Measurements from ENCODE around the gene HP1BP3.
A peak's percentile ranks its signal among the peaks of the same experiment; 100 is the strongest.

The HP1BP3 gene

GRCh38 chr1:20697563-20697962, 89.5 kb downstream of the HP1BP3 start:
- no peak overlapping the region for H3K27ac ChIP-seq
- H3K9ac ChIP-seq: no peak overlapping the region
- H3K79me2 ChIP-seq (ENCODE audit: insufficient read depth, low read depth): no peaks in the 10 kb centered on the region
- no peaks in the 10 kb centered on the region for H3K4me1 ChIP-seq (ENCODE audit: low read depth, poor library complexity, severe bottlenecking)
- no peaks in the 10 kb centered on the region for H3K36me3 ChIP-seq (ENCODE audit: insufficient read depth)
- H2AFZ ChIP-seq (ENCODE audit: low read depth): no peak overlapping the region; the same call in 1 of the 2 replicates
- TF ChIP-seq CTCF (conservative IDR thresholded peaks at IDR 0.05; ENCODE audit: low read depth, low read length): no peak
- no peak overlapping the region for H3K4me2 ChIP-seq
- H3K27me3 ChIP-seq (ENCODE audit: insufficient read depth, low read depth): peaks cover 8% of the 10 kb centered on the region; the same call in 1 of the 2 replicates
- no peak overlapping the region for H3K4me3 ChIP-seq (IDR thresholded peaks at IDR 0.05; ENCODE audit: insufficient read depth, low read depth, low read length)
- H4K20me1 ChIP-seq (ENCODE audit: insufficient read depth): no peaks in the 10 kb centered on the region

DNA sequence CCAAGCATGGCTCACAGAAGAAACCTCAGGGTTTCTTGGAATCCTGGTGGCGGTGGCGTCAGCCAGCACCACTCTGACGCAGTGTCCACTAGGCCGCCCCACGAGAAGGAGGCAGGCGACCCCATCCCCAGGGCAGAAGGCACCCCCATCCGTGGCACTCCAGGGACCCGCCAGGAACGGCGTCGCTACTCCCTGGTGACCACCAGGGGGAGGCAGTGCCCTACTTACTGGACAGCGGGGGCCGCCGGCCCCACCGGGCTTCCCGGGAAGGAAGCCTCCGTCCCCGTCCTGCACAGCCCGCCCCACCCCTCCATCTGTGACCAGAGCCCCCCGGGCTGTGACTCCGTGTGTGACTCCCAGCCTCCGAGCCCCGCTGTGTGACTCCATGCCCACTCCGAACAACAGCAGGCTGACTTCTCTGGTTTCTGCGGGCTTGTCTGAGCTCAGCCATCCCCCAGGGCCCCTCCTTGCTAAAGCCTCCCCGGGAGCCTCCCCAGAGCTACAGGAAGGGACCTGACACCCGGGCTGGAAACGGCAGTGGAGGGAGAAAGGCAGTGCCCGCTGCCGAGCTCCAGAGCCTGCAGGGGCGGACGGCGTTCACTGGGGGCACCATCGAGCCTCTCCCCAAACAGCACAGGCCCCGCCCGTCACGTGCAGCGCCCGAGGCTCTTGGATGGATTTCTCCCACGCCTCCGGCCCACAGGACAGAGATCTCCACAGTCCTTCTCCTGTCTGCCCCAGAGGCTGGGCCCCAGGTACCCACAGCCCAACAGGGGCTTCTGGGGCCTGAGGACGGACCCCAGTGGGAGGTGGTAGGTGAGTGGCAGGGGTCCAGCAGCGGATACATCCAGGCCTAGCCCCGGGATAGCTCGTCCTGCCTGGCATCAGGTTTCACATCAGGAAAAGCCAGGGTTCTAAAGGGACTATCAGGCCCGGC, 90.4 kb downstream of the HP1BP3 start:
- Histone ChIP-seq H3K4me1 (ENCODE audit: low read depth, poor library complexity, severe bottlenecking) (no peaks in the 10 kb centered on the region), H2AFZ (ENCODE audit: low read depth) (peak overlapping the region; percentile 100), H3K27ac (no peak overlapping the region), H4K20me1 (ENCODE audit: insufficient read depth) (no peaks in the 10 kb centered on the region), H3K27me3 (ENCODE audit: insufficient read depth, low read depth) (peaks cover 14% of the 10 kb centered on the region; the same call in 1 of the 2 replicates), H3K36me3 (ENCODE audit: insufficient read depth) (no peaks in the 10 kb centered on the region), H3K4me2 (peak overlapping the region; percentile 94), H3K4me3 (IDR thresholded peaks at IDR 0.05; ENCODE audit: insufficient read depth, low read depth, low read length) (peak overlapping the region; percentile 85), H3K79me2 (ENCODE audit: insufficient read depth, low read depth) (no peaks in the 10 kb centered on the region), H3K9ac (peak overlapping the region; percentile 63; the same call in 1 of the 2 replicates)
- peak; percentile 93 for TF ChIP-seq CTCF (conservative IDR thresholded peaks at IDR 0.05; ENCODE audit: low read depth, low read length)

DNA sequence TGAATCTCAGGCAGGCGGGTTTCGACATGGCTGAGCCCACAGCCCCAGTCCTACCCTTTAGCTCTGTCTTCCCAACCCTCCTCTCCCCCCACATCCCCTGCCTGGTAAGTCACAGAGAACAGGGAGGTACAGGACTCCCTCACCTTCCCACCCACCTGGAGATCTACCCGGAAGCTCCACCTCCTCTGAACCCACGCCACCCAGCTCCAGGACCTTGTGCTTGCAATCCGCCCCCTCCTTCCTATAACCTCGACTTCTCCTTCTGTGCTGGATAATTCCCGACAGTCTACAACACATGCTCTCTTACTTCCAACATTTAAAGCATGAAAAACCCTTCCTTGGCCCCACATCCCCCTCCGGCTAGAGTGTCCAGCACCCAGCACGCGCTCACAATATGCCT, 91.6 kb downstream of the HP1BP3 start:
- Histone ChIP-seq H3K27me3 (ENCODE audit: insufficient read depth, low read depth) (peaks cover 14% of the 10 kb centered on the region; the same call in 1 of the 2 replicates), H3K9ac (no peak overlapping the region), H3K4me1 (ENCODE audit: low read depth, poor library complexity, severe bottlenecking) (no peaks in the 10 kb centered on the region), H2AFZ (ENCODE audit: low read depth) (no peak overlapping the region), H3K79me2 (ENCODE audit: insufficient read depth, low read depth) (no peaks in the 10 kb centered on the region), H3K4me2 (no peak overlapping the region), H3K36me3 (ENCODE audit: insufficient read depth) (no peaks in the 10 kb centered on the region), H3K27ac (no peak overlapping the region), H3K4me3 (IDR thresholded peaks at IDR 0.05; ENCODE audit: insufficient read depth, low read depth, low read length) (no peak overlapping the region), H4K20me1 (ENCODE audit: insufficient read depth) (no peaks in the 10 kb centered on the region)
- TF ChIP-seq CTCF (conservative IDR thresholded peaks at IDR 0.05; ENCODE audit: low read depth, low read length): no peak

DNA sequence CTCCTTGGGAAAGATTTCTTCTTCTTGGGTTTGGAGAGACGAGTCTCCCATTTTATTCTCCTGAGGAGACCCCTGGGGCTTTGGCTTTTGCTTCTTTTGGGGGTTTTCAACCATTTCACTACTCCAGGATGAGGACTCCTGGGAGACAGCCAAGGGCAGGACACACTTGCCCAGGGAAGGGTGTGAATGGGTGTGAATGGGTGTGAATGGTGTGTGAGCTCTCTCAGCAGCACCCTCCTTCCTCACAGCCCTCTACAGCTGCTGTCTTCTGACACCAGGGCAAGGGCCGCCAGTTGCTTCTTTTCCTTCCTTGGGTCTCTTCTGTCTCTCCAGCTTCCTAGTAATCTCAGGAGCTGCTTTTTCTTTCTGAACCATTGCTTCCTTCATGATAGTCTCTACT, 93.5 kb downstream of the HP1BP3 start:
- Histone ChIP-seq H3K4me2 (no peak overlapping the region), H3K27me3 (ENCODE audit: insufficient read depth, low read depth) (peaks cover 22% of the 10 kb centered on the region; the same call in 1 of the 2 replicates), H3K9ac (no peak overlapping the region), H2AFZ (ENCODE audit: low read depth) (no peak overlapping the region), H3K36me3 (ENCODE audit: insufficient read depth) (no peaks in the 10 kb centered on the region), H4K20me1 (ENCODE audit: insufficient read depth) (no peaks in the 10 kb centered on the region), H3K4me3 (IDR thresholded peaks at IDR 0.05; ENCODE audit: insufficient read depth, low read depth, low read length) (no peak overlapping the region), H3K4me1 (ENCODE audit: low read depth, poor library complexity, severe bottlenecking) (no peaks in the 10 kb centered on the region), H3K27ac (no peak overlapping the region), H3K79me2 (ENCODE audit: insufficient read depth, low read depth) (no peaks in the 10 kb centered on the region)
- TF ChIP-seq CTCF (conservative IDR thresholded peaks at IDR 0.05; ENCODE audit: low read depth, low read length): no peak

All from KMS-11 (cell line).